Loucy (cell line): ENCODE measurements around the gene CTSW.

ENCODE experiments used
- CTCF ChIP-seq: fragments of 200-600 bp; sonication (generic); conservative IDR thresholded peaks from 2 replicates; pipeline ENCODE4 v1.5.1; 2014; ENCODE audit warnings: mild to moderate bottlenecking, antibody characterized with exemption, low read length
- EZH2phosphoT487 ChIP-seq: fragments of 200-600 bp; IDR thresholded peaks from 2 replicates; pipeline ENCODE4 v1.6.1; 2018; ENCODE audit warnings: antibody characterized with exemption, mild to moderate bottlenecking, moderate library complexity, borderline replicate concordance

GRCh38 chr11:65907878-65908277, 28.2 kb downstream of the CTSW start:
- TF ChIP-seq CTCF: no peak
- TF ChIP-seq EZH2phosphoT487: no peak
